Testis (tissue), 2 donors: ENCODE measurements around the gene PHF2.

Source experiments
- CTCF ChIP-seq, 3 experiments: fragments of 450-650 bp in 2 of 3; fragments of 200-600 bp in 1 of 3; sonication (generic) in 1 of 3; IDR thresholded peaks; one replicate each; pipeline ENCODE4 v1.5.1; 2016 to 2019; ENCODE audit warnings: antibody characterized with exemption in 3 of 3, mild to moderate bottlenecking in 2 of 3, moderate library complexity in 1 of 3
- POLR2A ChIP-seq: fragments of 450-650 bp; IDR thresholded peaks from one replicate; pipeline ENCODE4 v1.6.1; 2017; ENCODE audit warnings: antibody characterized with exemption, mild to moderate bottlenecking, moderate library complexity

- TF ChIP-seq POLR2A (no peak), CTCF (IDR thresholded peaks at IDR 0.05) (no peak)
These were observed 97.5 kb downstream of the PHF2 start for GRCh38 chr9:93673839-93674334.
